Gastrocnemius medialis (tissue), 4 donors: ENCODE data around the gene PHC3.

Experiments used
- CTCF ChIP-seq, 5 experiments: fragments of 450-650 bp in 3 of 5; fragments of 200-600 bp in 2 of 5; sonication (generic) in 2 of 5; IDR thresholded peaks in 4 of 5; conservative IDR thresholded peaks in 1 of 5; 1 replicate in 4 of 5; 2 replicates in 1 of 5; pipeline ENCODE4 v1.5.1; 2016 to 2019; ENCODE audit warnings: antibody characterized with exemption in 5 of 5, mild to moderate bottlenecking in 3 of 5, moderate library complexity in 3 of 5
- POLR2A ChIP-seq, 2 donors: fragments of 450-650 bp; IDR thresholded peaks; one replicate each; pipeline ENCODE4 v1.6.1; 2017; ENCODE audit warnings: antibody characterized with exemption in 2 of 2, mild to moderate bottlenecking in 2 of 2, moderate library complexity in 2 of 2

- no peak for TF ChIP-seq CTCF (IDR thresholded peaks at IDR 0.05 in 4 of 5, conservative IDR thresholded peaks at IDR 0.05 in 1 of 5)
- no peak for TF ChIP-seq POLR2A (IDR thresholded peaks at IDR 0.05)
Measured at GRCh38 chr3:170159933-170160332, 21.6 kb downstream of the PHC3 start.
